NT2/D1 (cell line): ENCODE data around the gene ATG4D.

ENCODE experiments used
- SUZ12 ChIP-seq: IDR thresholded peaks from 2 replicates; pipeline ENCODE4 v1.6.1; 2011; ENCODE audit not compliant: insufficient read length, insufficient read depth; ENCODE audit errors: extremely low read depth
- YY1 ChIP-seq: IDR thresholded peaks from 2 replicates; pipeline ENCODE4 v1.6.1; 2011; ENCODE audit not compliant: insufficient read length, insufficient read depth
- ZNF274 ChIP-seq: IDR thresholded peaks from 2 replicates; pipeline ENCODE4 v1.6.1; 2011; ENCODE audit warnings: mild to moderate bottlenecking, low read depth, low read length

GRCh38 chr19:10587022-10587838, 43.5 kb downstream of the ATG4D start, which contains the start of gene AP1M2:
- TF ChIP-seq ZNF274 (no peak), SUZ12 (no peak), YY1 (no peak)
